ENCODE results near the gene NFE2L3. TPM values are rescaled to one million over a fixed set of nuclear protein-coding genes. Genes with fewer than 3 reads are reported as not detected.

The NFE2L3 gene
- total and polyA plus RNA-seq, 2 of the 8 experiments (the other 6 are each of a cell fraction or from before 2014, with no cell fraction given) = 64.9 to 76.5 TPM

- Histone ChIP-seq H2BK15ac (ENCODE audit: low read length) (no peak overlapping the region), H3K79me1 (ENCODE audit: low read depth, low read length) (no peaks in the 10 kb centered on the region), H2BK12ac (ENCODE audit: low read depth, low read length) (no peak overlapping the region), H3K27ac (ENCODE audit: low read depth, low read length) (no peak overlapping the region), H3K4me3 (ENCODE audit: extremely low read depth in 1 of 4, insufficient read depth in 2 of 4, low read depth in 3 of 4, low read length in 4 of 4) (no peak overlapping the region), H2BK20ac (ENCODE audit: low read length) (no peak overlapping the region), H3K14ac (ENCODE audit: insufficient read length) (no peak overlapping the region), H3K9ac (replicated peaks in 1 of 4; ENCODE audit: extremely low read depth in 1 of 4, low read depth in 3 of 4, low read length in 3 of 4) (no peak overlapping the region), H3K36me3 (ENCODE audit: control insufficient read depth in 2 of 4, insufficient read depth in 4 of 4, low read length in 3 of 4) (no peaks in the 10 kb centered on the region), H3K18ac (ENCODE audit: extremely low read depth, low read length) (no peak overlapping the region), H3K56ac (replicated peaks; ENCODE audit: insufficient read length, low read depth, low read length) (no peak overlapping the region), H3K23ac (ENCODE audit: insufficient read length) (no peak overlapping the region), H4K20me1 (replicated peaks in 1 of 2; ENCODE audit: control insufficient read depth in 1 of 2, insufficient read depth in 2 of 2, low read length in 2 of 2) (no peaks in the 10 kb centered on the region), H3K9me3 (ENCODE audit: insufficient read depth in 2 of 2, low read depth in 1 of 2, low read length in 1 of 2) (peaks cover 0 to 6% of the 10 kb centered on the region in 2 experiments; a peak in 1 of 4 replicates), H3K4ac (replicated peaks; ENCODE audit: insufficient read length, low read depth, low read length) (no peak overlapping the region), H2AFZ (ENCODE audit: low read length) (no peak overlapping the region), H2BK120ac (replicated peaks; ENCODE audit: low read depth, low read length) (no peak overlapping the region), H3K27me3 (replicated peaks in 1 of 4; ENCODE audit: control insufficient read depth in 3 of 4, extremely low read depth in 1 of 4, insufficient read depth in 3 of 4, low read length in 3 of 4) (no peaks in the 10 kb centered on the region), H2AK5ac (ENCODE audit: low read depth, low read length) (no peak overlapping the region), H3K4me1 (replicated peaks in 1 of 4; ENCODE audit: control insufficient read depth in 3 of 4, insufficient read depth in 4 of 4, low read length in 3 of 4) (no peaks in the 10 kb centered on the region), H4K91ac (replicated peaks; ENCODE audit: insufficient read length, low read length) (no peak overlapping the region), H4K5ac (ENCODE audit: insufficient read length, low read depth, low read length) (no peak overlapping the region), H3K79me2 (ENCODE audit: control insufficient read depth in 1 of 2, insufficient read depth in 2 of 2, low read length in 2 of 2) (no peaks in the 10 kb centered on the region), H3K4me2 (ENCODE audit: insufficient read depth in 1 of 2, low read depth in 2 of 2, low read length in 2 of 2) (no peak overlapping the region), H4K8ac (ENCODE audit: extremely low read depth, insufficient read depth, low read length) (no peak overlapping the region), H2BK5ac (ENCODE audit: low read depth, low read length) (no peak overlapping the region), H3K23me2 (ENCODE audit: low read depth, low read length) (no peaks in the 10 kb centered on the region)
- TF ChIP-seq RBBP5 (IDR thresholded peaks at IDR 0.05; ENCODE audit: borderline replicate concordance, low read depth, low read length) = no peak
- TF ChIP-seq CREB1 (IDR thresholded peaks at IDR 0.05) = no peak
- no peak for TF ChIP-seq ASH2L (IDR thresholded peaks at IDR 0.05; ENCODE audit: low read length)
- no peak for TF ChIP-seq MAFK (IDR thresholded peaks at IDR 0.05; ENCODE audit: low read depth, low read length)
- no peak for TF ChIP-seq BACH1 (IDR thresholded peaks at IDR 0.05; ENCODE audit: low read length)
- TF ChIP-seq NANOG (IDR thresholded peaks at IDR 0.05; ENCODE audit: insufficient read depth, low read depth, low read length, poor library complexity, severe bottlenecking) = no peak
- no peak for TF ChIP-seq ATF2 (IDR thresholded peaks at IDR 0.05; ENCODE audit: low read length)
- no peak for TF ChIP-seq HDAC6 (IDR thresholded peaks at IDR 0.05; ENCODE audit: low read depth, low read length)
- TF ChIP-seq RNF2 (IDR thresholded peaks at IDR 0.05; ENCODE audit: borderline replicate concordance, low read depth, low read length, missing control alignments, poor library complexity, severe bottlenecking) = no peak
- no peak for TF ChIP-seq CEBPB (IDR thresholded peaks at IDR 0.05; ENCODE audit: low read depth, low read length)
- POLR2A ChIA-PET (ENCODE audit: partially characterized antibody) = interaction anchor here (1.0 to 13.5 kb wide), 3 partner anchors 18 to 33 kb away, joined by 4 to 97 read pairs (median 19); partner anchors contain the start of genes CBX3 and HNRNPA2B1
- 87% methylated on average over 5 of the region's 5 CpGs; no CpG with 5 or more reads in 1 of the 2 experiments for WGBS, 2 experiments (ENCODE audit: extremely low coverage in 1 of 2, insufficient coverage in 1 of 2, insufficient read length in 1 of 2, insufficient replicate concordance in 2 of 2, low coverage in 1 of 2, low lambda C conversion rate in 2 of 2, missing lambda C conversion rate in 1 of 2)
- DNase-seq (ENCODE audit: low read depth in 1 of 2, low spot score in 2 of 2) (no peak), FAIRE-seq (no peak)
- CTCF ChIA-PET (ENCODE audit: partially characterized antibody) = interaction anchor here (0.7 kb wide), 1 partner anchor 11 kb away, joined by 3 read pairs; no protein-coding TSS in a partner anchor
These were observed 72.4 kb downstream of the NFE2L3 start for GRCh38 chr7:26224359-26224758.
